NCI-H2171 treated with DMSO at 0.1 percent for 48 hours (cell line): ENCODE measurements around the gene GPC3.
A peak's percentile ranks its signal among the peaks of the same experiment; 100 is the strongest.

Experiments
- DNase-seq: peaks from one replicate; lab custom pipeline; 2025; lab: John Stamatoyannopoulos, UW

GPC3 gene

DNA sequence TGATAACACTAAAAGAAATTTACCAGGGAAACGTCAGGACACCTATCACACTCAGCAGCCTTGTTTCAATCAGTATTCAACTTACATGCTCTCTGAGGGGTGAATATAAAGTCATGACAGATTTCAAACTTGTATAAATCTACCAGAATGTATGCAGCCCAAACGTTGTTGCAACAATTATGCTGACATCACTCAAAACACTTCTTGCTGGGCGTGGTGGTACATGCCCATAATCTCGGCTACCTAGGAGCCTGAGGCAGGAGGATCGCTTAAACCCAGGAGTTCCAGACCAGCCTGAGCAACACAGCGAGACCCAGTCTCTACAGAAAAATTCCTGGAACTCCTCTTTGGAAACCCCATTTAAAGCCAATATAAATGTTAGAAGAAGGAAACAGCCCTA lies 303.5 kb downstream of the GPC3 start:
- DNase-seq = no peak

DNA sequence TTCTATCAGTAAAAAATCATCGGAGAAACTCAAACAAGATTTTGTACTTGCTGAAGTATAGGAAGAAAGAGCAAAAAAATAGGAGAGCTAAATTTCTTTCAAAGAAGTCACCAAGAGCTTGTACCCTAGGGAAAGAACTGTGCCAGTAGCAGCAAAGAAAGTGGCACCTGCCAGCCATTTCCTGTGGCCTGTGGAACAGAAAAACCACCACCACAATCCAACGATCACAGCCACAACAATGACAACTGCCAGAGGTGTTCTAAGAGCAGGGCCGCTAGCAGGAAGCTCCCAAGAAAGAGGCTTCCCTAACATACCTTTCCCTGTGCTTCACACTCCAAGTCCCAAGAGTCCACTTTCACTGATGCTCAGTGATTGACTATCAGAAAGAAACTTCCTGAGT lies 304.0 kb downstream of the GPC3 start:
- no peak for DNase-seq

DNA sequence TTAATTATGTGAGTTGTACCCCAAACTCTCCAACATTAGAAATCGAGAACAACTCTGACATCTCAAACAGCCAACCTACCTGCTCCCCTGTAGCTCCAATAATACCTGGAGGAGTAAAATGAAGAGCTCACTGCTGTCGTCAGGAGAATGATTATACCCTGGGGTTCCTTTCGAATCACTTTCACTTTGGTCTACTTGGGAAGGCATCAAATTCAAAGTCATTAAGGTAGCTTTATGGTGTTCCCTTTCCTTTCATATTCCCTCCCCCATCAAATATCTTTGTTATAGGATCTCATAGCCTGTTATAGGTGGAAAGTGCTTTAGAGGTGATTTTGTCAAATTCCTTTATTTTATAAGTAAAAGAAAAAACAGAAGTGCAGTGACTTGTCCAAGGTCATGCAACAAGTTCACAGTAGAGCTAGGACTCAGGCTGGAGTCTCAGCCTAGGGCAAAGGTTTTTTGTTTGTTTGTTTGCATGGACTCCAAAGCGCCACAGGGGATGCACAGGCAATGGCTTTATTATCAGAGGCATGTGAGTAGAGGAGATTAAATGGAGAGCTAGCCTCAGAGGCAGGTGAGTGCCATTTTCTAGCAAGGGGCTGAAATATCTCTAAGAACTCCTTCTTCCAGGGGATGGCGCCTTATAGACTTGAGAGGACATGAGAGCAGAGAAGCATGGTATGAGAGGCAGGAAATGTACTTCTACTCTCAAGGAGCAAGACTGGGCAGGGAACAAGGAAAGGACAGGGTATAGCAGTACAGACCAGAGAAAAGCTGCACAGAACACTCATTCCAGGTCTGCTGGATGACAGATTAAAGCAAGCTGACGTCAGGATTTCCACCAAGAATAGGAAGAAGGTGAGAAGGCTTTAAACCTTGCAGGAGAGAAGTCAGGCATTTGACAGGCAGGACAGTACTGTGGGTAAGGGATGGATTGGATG lies 308.0 kb downstream of the GPC3 start:
- DNase-seq = no peak

DNA sequence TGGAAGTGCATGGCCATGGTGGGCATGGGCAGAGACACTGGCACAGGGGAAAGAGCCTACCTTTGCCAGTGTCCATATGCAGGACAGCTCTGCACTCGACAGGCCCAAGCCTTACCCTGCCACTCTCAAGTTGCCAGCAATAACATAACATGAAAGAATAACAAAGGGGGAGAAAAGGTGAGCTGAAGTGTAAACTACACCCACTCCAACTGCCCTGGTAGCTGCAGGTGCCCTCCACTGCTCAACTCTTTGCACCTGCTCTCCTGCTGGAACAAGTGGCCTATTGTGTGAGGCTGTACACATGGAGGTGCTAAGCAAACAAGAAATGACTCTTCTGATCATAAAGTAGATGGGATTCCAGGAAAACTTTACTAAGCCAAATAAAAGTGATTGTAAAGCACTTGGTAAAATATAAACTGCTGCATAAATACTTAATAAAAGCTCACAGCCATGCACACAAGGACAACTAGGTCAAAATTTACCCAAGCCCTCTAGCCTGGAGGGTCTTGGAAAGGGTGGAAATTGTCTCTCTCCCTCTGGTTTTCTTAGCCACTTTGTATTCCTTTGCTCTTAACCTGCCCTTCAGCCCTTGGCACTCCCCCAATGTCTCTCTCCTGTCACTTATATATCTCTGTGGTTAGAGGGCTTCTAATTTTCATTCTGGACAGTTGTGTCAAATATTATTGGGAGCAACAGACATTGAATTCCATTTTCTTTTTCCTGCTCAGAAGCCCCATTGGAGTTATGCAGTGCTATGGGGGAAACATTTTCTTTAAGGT lies 308.9 kb downstream of the GPC3 start:
- no peak for DNase-seq

DNA sequence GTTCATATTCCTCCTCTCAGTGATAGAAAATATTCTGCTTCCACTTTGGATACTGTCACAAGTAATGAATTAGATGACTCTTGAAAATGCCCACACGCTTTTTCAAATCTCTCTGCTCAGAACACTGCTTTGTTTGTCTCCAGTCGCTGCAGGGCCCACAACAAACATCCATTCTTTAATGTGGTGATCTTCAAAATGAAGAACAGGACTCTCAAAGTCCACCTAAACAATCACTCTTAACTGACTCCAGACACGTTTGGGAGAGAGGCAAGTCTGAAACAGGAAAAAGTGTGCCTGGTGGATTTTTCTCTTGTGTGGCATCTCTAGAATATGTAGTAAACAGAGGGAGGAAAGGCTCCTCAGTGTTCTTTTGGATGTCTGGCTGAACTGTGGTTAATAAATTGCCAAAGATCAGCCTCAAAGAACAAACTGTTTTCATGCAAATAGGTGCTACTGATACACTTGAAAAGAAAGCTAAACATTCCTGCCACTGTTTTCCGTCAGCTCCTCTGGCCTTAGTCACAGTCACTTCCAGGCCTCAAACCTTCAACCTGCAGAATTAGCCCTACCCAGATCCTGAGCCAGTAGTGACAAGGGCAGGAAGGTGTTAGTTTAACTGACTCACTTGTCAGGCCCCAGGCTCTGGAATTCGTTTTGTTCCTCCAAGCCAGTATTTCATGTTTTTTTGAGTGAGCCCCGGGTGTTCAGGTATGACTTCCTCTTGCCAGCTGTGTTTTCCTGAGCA lies 310.5 kb downstream of the GPC3 start:
- DNase-seq = no peak

DNA sequence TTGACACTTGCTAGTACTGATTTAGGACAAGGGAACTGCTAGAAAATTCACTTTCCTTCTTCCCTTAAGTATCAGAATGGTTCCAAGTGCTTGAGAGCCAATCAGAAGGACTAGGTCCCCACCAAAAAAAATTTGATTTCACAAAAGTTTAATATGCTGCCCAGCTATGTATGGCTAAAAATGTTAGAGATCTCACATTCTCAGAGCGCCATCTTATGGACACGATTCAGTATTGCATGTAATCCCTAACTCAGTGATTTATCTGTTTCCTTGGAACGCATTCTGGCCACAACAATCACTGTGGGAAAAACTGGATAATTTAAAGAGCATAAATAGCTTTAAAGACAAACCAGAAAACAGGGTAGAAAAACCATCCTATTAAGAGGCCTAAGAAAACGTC lies 315.0 kb downstream of the GPC3 start:
- DNase-seq = peak; percentile 55

DNA sequence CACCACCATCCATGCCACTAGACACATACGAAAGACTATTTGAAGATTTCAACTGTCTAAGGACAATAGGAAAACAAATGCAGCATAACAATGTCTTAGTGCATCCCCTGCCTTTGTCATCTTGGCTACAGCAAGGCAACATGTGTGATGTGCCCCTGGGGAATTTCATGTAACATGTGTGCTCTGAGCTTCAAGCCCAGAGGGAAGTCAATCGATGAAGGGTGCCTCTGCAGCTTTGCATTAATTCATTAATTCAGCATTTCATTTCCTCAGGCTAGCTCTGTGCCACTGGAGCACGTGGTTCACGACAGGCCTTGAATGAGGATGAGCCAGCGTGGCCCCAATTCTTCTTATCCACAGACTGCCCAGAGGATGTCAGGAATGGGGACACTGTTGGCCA lies 316.2 kb downstream of the GPC3 start:
- no peak for DNase-seq

DNA sequence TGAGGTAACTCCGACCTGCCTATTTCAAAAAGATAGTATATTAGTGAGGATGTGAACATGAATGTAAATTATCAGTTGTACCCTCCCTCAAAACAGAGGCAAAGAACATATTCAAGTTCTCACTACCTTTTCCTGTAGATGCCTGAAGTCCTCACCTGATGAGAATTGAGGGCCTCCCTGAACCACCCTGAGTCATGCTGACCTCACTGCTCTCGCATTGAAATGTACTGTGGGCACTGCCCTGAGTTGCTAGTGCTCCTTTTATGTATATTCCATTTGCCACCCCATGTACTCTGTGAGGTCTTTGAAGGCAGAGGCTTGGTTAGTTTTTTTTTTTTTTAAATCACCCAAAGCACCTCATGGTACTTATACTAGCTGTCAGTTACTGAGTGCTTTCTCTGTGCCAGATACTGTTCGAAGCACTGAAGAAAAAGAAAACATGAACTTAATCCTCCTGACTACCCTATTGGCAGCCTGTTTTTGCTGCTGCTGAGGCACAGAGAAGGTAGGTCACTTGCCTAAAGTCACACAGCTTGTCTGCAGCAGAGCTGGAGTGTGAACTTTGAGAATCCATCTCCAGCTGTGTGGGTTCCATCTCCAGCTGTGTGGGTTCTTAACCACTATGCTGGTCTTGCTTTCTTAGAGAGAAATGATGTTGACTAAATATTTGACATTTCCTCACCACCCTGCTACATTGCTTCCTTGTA lies 317.0 kb downstream of the GPC3 start:
- no peak for DNase-seq

DNA sequence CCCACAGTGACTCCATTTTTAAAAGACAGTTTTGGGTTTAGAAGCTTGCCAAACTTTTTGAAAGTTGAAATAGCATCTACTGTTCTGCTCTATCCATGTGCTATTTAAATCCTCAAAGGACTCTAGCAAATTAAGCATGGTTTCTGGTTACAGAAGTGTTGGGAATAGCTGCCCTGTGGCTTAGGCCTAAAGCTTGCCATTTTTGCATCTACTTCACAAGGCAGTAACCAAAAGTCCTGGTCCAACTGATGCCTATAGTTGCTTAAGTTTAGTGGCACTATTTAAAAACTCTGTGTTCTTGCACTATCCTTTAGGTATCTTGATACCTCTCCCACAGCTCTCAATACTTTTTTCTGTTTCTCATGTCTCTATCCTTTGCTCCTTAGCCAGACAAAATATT lies 319.1 kb downstream of the GPC3 start:
- no peak for DNase-seq

DNA sequence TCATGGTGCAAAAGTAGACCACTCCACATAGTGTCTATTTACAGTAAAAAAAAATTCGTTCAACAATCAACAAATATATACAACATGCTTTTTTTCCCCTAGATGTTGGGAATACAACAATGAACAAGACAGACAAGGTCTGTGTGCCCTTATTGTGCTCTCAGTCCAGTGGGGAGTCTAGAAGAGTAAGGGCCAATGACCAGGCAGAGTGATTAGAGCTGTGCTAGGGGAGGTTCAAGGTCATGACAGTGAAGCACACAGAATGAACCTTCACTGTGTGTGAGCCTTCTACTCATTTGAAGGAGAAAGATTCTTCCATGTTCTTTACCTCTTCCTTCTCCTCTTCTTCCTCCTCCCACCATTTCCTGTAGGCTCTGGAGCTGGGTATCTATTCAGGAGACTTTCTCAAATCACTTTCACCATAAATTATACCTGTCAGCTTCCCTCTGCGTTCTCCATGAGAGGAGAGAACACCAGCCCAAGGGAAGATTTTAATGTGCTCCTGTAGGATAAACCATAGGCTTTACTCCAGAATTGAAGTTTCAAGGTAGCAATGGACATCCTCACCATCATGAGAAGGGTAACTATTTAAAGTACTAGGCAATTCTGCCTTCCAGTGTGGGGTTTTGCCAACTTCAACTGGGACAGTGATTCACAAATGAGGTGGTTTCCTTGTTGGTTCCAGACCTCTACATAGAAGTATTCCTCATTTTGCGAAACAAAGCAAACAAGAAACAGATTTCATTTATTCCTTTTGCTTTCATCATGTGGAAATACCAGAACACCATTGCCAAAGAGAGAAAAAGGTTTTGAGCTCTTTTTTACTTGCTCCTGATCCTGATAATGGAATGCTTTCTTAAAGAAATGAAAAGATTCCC lies 323.2 kb downstream of the GPC3 start:
- no peak for DNase-seq

DNA sequence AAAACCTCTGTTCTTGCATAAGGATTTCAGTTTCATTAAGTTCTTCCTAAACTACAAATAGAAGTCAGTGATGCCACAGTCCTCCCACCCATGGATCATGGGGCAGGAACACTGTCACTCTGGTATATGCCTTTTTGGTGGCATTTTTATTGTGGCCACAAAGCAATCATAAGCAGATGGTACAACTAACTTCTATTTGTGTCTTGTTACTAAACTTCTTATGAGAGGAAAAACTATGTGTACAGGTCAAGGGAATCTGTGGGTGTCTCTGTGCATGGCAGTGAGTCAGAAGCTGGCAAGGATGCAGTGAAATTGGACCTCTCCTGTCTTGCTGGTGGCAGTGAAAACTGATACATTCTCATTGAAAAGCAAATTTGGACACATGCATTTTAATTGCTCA lies 325.1 kb downstream of the GPC3 start:
- DNase-seq = no peak

DNA sequence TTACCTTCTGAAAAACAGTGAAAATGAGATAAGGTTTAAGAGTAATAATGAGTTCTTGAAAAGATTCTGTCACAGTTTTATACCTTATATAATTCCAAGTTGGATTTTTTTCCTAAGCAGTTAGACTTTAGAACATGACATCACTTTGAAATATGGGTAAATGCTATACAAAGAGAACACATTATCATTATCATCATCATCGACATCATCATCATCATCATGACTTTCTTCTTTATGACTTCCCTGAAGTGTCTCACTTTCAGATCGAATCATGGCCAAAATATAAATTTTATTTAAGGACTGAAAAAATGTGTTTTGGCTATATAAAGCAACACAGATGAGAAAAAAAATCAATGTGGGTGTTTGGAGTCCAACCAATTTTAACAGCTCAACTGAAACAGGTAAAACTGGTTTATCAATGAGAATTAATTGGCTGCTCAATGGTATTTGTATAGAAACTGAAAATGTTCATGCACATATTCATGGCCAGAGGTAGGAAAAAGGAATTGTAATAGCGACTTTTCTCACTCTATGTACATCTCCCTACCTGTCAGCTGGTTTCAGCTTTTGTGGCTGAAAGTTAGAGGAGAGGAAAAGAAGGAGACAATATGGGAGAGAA lies 327.0 kb downstream of the GPC3 start:
- DNase-seq = no peak

DNA sequence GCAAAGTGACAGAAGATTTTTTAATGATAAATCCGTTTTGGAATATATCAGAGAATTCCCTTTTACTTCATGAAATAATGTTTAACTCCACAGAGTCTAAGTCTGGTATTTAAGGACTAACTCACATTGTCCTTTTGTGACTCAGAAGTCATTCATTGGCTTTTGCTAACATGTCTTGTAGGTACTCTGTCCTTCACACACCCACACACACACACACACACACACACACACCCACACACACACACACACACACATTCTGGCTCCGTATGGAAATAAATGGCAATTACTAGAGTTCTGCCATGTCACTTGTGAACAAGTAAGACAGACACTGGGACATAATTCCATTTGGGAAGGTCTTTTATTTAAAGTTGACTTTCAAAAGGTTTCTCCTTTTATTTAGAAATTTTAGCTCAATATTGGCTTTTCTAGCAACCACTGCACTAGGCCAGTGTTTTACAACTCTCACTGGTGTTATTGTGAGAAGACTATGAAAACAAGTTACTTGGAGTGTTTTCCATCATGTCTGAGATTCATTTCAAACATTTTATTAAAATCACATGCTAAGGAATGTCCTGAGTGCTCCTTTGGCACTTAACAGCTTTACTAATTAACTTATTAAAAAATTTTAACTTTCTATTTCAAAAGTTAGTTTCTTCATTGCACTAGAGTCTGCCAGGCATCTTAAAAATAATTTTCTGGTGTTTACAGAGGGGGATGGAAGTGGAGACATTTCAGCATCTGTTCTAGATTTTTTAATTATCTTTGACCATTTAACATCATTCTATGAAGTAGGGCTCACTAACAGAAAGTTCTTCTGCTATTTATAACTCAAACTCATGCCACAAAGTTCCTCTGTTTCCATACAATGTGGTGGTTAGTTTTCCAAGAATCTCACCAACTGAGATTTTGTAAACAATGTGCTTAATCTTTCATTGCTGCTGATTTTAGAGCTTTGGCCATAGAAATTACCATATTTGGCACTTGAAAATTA lies 329.8 kb downstream of the GPC3 start:
- DNase-seq = no peak

DNA sequence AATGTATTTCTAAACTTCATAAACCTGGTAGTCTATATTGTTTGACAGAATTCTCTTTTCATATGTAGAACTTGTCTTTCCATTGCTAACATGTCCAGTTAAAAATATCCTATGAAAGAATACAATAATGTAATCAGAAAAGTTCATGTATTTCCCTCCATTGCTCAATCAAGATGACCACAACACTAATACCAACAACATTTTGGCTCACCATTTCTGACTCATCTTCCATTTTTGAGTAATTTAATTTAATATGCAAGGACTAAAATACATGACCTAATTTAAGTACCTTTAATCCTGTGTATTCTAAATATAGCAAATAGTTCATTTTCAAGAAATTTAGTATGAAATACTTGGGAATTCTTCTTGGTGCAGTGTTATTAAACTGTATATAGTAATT lies 330.6 kb downstream of the GPC3 start:
- DNase-seq = no peak

DNA sequence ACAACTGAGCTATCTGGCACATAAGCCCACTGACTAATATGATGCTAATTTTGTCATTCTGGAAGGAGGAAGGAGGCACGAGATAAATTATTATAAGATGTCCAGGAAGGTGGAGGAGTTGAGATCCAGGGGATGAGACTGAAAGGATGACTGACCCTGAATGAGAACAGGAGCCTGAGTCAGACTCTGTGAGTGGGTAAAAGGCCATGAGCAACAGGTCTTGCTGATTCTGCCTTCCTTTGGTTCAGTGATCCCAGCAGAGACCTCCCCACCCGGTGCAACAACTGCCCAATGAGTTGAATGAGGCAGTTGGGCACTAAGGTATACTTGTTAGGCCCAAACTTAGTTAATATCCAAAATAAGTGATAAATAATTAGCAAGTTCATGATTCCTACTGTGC lies 332.0 kb downstream of the GPC3 start:
- no peak for DNase-seq

DNA sequence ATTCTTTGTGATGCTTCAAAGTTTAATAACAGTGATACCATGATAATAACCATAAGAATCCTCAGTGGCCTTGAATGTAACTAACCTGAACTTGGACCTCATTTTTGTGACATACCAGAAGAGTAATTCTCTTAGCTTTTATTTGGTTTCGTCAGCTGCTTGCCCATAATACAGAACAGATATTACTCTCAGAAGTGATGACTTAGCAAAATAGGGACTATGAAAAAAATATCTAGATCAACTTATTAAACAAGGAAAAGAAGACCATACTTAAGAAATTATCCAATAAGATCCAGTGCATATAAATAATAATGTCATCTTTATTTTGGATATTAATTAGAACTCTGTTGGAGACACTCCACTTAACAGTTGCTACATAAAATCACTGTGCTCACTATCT lies 333.2 kb downstream of the GPC3 start:
- no peak for DNase-seq

DNA sequence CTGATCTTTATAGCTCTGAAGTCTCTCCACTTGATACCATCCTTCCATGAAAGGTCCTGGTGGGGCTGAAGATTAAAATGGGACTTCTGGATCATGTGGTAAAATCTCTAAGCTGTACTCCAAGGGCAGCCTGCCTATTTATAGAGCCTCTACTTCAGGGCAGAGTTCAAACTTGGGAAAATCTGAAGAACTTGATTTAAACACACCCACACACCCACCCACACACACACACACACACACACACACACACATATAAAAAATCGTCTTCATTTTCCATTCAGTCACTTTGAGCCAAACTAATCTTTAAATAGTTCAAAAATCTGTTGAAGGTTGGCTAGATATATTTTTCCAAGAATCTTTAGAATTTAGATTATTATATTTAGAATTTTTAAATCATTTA lies 335.2 kb downstream of the GPC3 start:
- DNase-seq = no peak

DNA sequence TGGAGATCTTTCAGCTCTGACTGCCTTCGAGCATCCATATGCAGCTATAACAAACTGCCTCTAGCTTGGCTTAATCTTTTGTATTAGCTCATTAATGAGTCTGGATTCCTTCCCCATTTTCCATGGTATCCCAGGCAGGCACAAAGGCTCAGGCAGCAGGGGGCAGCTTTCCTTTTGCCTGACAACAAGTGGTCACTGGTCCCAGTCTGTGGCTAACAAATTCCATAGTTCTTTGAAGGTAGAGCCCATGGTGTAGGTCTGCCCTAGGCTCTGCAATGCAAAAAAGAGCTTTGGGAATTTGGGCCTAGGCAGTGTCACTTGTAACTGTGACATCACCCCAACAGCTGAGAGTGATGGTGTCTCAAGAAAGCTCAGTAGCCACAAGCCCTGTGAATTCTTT lies 335.7 kb downstream of the GPC3 start:
- DNase-seq = no peak

DNA sequence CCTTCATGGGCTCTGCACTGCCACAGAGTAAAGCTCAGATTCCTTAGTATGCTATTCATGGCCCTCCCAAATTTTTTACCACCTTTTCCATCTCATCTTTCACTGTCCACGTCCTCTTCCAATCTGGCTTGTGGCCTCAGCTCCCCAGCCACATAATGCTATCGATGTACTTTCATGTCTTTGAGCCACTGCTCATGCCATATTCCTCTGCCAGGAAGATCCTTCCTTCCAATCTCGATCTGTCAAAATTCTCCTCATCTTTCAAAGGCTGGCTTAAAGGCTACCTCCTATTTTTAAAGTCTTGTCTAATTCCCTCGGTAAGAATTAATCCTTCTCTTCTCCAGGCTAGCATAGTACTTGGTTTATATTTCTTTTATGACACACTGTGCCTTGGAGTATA lies 336.8 kb downstream of the GPC3 start:
- DNase-seq = no peak
